Ectodermal cell (in vitro differentiated cells): ENCODE data around the gene ALDH1A1.

Experiments used
- H3K27ac ChIP-seq: 2 replicates; pipeline ENCODE4 v1.7.0; 2013; ENCODE audit warnings: mild to moderate bottlenecking, low read depth, low read length; ENCODE audit not compliant: insufficient read depth, poor library complexity, severe bottlenecking
- H3K27me3 ChIP-seq: 2 replicates; pipeline ENCODE4 v1.7.0; 2013; ENCODE audit warnings: mild to moderate bottlenecking, low read length; ENCODE audit not compliant: insufficient read depth, control insufficient read depth, poor library complexity, severe bottlenecking
- H3K36me3 ChIP-seq: one replicate; pipeline ENCODE4 v1.7.0; 2013; ENCODE audit warnings: low read length; ENCODE audit not compliant: control insufficient read depth, insufficient read depth
- H3K4me1 ChIP-seq: one replicate; pipeline ENCODE4 v1.7.0; 2013; ENCODE audit warnings: low read length; ENCODE audit not compliant: control insufficient read depth, insufficient read depth
- H3K4me3 ChIP-seq: 2 replicates; pipeline ENCODE4 v1.7.0; 2013; ENCODE audit warnings: low read depth, low read length, control low read depth; ENCODE audit not compliant: insufficient read depth
- H3K9me3 ChIP-seq: 2 replicates; pipeline ENCODE4 v1.7.0; 2013; ENCODE audit warnings: mild to moderate bottlenecking, low read length, moderate library complexity; ENCODE audit not compliant: control insufficient read depth
- WGBS, 2 experiments: methylation state at CpG; one replicate each; pipeline ENCODE4 v1.1.7; 2013; ENCODE audit warnings: missing lambda C conversion rate in 2 of 2; 5-methylcytosine and 5-hydroxymethylcytosine counted together

ALDH1A1 gene

GRCh38 chr9:72909428-72909827 is 43.4 kb downstream of the ALDH1A1 start:
- WGBS, 2 experiments = 93 to 99% methylated on average over 1 to 3 of the region's 3 CpGs

GRCh38 chr9:72907421-72907820 is 45.4 kb downstream of the ALDH1A1 start:
- WGBS, 2 experiments = 98 to 99% methylated on average over 3 to 4 of the region's 5 CpGs

More at GRCh38 chr9:72909428-72909827, 43.4 kb downstream of the ALDH1A1 start:
- no peak overlapping the region for H3K27ac ChIP-seq
- peaks cover 5% of the 10 kb centered on the region for H3K4me1 ChIP-seq
- no peak overlapping the region for H3K4me3 ChIP-seq
- H3K27me3 ChIP-seq = no peaks in the 10 kb centered on the region
- no peaks in the 10 kb centered on the region for H3K9me3 ChIP-seq
- no peaks in the 10 kb centered on the region for H3K36me3 ChIP-seq

DNA sequence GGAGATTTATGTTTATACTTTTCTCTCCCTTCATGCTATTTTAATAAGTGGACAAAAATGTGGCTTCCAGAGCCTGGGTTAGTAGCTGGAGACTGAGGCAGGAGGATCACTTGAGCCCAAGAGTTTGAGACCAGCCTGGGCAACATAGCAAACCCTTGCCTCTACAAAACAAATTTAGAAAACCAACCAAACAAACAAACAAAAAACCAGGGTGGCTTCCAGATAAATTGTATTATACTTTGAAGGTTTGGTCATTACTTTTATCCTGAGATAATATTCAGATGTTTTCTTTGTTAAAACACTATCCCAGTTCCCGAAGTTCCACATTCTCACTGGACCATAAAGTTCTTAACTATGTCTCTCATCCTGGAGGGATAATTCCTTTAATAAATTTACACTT is 46.0 kb downstream of the ALDH1A1 start:
- no peak overlapping the region for H3K4me3 ChIP-seq
- no peaks in the 10 kb centered on the region for H3K9me3 ChIP-seq
- 87 to 100% methylated on average over 1 of the region's 1 CpG for WGBS, 2 experiments
- no peak overlapping the region for H3K27ac ChIP-seq
- H3K36me3 ChIP-seq = no peaks in the 10 kb centered on the region
- no peaks in the 10 kb centered on the region for H3K27me3 ChIP-seq
- H3K4me1 ChIP-seq = peaks cover 3% of the 10 kb centered on the region

More at GRCh38 chr9:72907421-72907820, 45.4 kb downstream of the ALDH1A1 start:
- peaks cover 5% of the 10 kb centered on the region for H3K4me1 ChIP-seq
- H3K27me3 ChIP-seq = no peaks in the 10 kb centered on the region
- H3K36me3 ChIP-seq = no peaks in the 10 kb centered on the region
- no peaks in the 10 kb centered on the region for H3K9me3 ChIP-seq
- H3K4me3 ChIP-seq = no peak overlapping the region
- no peak overlapping the region for H3K27ac ChIP-seq

- H3K27me3 ChIP-seq = no peaks in the 10 kb centered on the region
- WGBS, 2 experiments = 90 to 100% methylated on average over 1 to 2 of the region's 3 CpGs
These were observed 47.1 kb downstream of the ALDH1A1 start for GRCh38 chr9:72905514-72906480.

DNA sequence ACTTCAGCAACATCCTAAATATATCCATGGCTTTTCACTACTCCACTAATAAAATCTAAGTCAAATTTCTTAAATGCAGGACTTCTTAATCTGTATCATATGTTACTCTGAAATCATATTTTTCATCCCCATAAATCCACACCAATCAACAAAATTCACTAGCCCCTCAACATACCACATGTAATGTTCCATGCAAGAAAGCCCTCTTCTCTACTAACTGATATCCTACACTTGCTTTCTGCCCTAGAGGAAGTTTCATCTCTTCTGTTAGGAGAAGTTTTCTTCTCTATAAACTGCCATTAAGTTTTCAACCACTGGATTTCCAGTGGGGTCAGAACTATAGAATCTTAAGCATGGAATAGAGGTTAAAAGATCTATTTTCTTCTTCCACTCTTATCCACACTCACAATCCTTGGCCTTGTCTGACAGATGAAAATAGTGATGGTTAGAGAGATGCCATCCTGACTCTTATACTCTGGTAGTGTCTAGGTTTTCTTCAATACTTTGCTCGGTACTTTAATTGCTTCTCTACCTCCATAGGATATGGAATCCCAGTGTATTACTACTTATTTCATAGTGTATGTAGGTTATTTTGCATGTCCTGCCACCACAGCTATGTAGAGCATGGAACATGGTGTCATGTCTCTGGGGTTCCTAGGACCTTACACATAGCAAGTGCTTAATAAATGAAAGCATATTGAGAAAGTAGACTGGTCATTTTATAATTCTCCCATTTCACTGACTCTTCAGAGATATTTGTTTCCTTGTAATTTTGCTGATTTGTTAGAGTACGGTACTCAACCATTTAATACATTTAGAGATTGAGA is 48.4 kb downstream of the ALDH1A1 start:
- H3K9me3 ChIP-seq = no peaks in the 10 kb centered on the region
- 100% methylated on average over 1 of the region's 2 CpGs; no CpG with 5 or more reads in 1 of the 2 experiments for WGBS, 2 experiments

More at GRCh38 chr9:72905514-72906480, 47.1 kb downstream of the ALDH1A1 start:
- Histone ChIP-seq H3K4me3 (no peak overlapping the region), H3K36me3 (no peaks in the 10 kb centered on the region), H3K9me3 (no peaks in the 10 kb centered on the region), H3K4me1 (no peaks in the 10 kb centered on the region), H3K27ac (no peak overlapping the region)

DNA sequence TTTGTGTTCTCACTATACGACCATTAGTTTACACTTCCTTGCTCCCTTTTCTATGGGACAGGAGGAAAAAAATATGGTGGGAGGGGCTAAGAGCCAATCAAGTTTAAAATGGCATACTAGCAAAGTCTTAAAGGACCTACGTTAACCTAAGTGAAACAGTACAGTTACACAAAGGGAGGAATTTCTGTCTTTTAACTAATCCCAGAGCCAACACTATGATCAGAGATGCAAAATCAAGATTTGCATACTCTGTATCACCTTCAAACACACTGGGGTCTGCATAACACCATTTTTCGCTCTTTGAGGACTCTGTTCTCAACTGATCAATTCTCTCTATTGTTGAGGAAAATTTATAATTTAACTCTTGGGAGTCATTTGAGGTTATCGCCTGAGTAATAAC is 49.8 kb downstream of the ALDH1A1 start:
- H3K36me3 ChIP-seq = no peaks in the 10 kb centered on the region
- no peaks in the 10 kb centered on the region for H3K4me1 ChIP-seq
- H3K9me3 ChIP-seq = no peaks in the 10 kb centered on the region
- H3K27me3 ChIP-seq = no peaks in the 10 kb centered on the region
- WGBS, 2 experiments = 95 to 100% methylated on average over 4 of the region's 4 CpGs
- H3K4me3 ChIP-seq = no peak overlapping the region
- H3K27ac ChIP-seq = no peak overlapping the region

More for the DNA sequence above, 48.4 kb downstream of the ALDH1A1 start:
- Histone ChIP-seq H3K27ac (no peak overlapping the region), H3K36me3 (no peaks in the 10 kb centered on the region), H3K4me1 (no peaks in the 10 kb centered on the region), H3K27me3 (no peaks in the 10 kb centered on the region), H3K4me3 (no peak overlapping the region)

GRCh38 chr9:72902268-72902667 is 50.6 kb downstream of the ALDH1A1 start:
- no peak overlapping the region for H3K27ac ChIP-seq
- no peaks in the 10 kb centered on the region for H3K4me1 ChIP-seq
- H3K36me3 ChIP-seq = no peaks in the 10 kb centered on the region
- H3K27me3 ChIP-seq = no peaks in the 10 kb centered on the region
- no peak overlapping the region for H3K4me3 ChIP-seq
- 94 to 100% methylated on average over 1 of the region's 1 CpG for WGBS, 2 experiments
- H3K9me3 ChIP-seq = no peaks in the 10 kb centered on the region

DNA sequence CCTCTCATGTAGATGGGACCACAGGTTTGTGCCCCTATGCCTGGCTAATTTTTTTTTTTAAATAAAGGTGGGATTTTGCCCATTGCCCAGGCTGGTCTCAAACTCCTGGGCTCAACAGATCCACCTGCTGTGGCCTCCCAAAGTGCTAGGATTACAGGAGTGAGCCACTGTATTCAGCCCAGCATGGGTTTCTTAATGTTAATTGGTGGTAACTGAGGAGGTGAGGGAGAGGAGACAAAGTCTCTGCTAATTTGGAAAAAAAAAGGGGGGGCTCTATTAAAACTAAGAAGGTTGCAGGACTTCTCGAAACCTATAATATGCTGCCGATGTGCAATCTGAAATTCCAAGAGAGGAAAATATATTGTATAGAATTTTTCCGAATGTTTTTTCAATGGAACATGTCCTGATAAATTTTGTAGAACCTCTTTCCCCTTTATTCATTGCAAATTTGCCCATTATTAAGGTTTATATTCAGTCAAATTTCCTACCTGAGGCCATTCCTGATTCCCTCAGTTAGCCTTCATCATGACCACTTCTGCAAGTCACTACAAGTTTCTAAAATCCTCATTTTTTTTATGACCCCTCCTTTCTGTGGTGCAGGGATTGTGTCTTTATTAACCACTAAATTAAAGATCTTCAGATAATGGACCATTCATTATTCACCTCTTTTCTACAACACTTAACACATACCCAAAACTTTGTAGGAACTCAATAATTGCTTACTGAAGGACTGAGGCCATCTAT is 52.9 kb downstream of the ALDH1A1 start:
- Histone ChIP-seq H3K4me1 (no peaks in the 10 kb centered on the region), H3K27me3 (no peaks in the 10 kb centered on the region), H3K4me3 (no peak overlapping the region), H3K9me3 (no peaks in the 10 kb centered on the region), H3K36me3 (no peaks in the 10 kb centered on the region), H3K27ac (no peak overlapping the region)
- WGBS, 2 experiments = 91 to 94% methylated on average over 3 of the region's 3 CpGs

- H3K27me3 ChIP-seq = no peaks in the 10 kb centered on the region
- no peaks in the 10 kb centered on the region for H3K9me3 ChIP-seq
- no peaks in the 10 kb centered on the region for H3K4me1 ChIP-seq
- H3K36me3 ChIP-seq = no peaks in the 10 kb centered on the region
- H3K27ac ChIP-seq = no peak overlapping the region
- no peak overlapping the region for H3K4me3 ChIP-seq
- WGBS, 2 experiments = 91 to 99% methylated on average over 4 of the region's 4 CpGs
These were observed 53.8 kb downstream of the ALDH1A1 start for GRCh38 chr9:72898784-72899733.
